ENCODE data around the gene SPIN4. TPM values are rescaled to one million over a fixed set of nuclear protein-coding genes. Genes with fewer than 3 reads are reported as not detected.

SPIN4 gene
- total RNA-seq, 2 donors from 2014 or later: 3.5 to 5.8 TPM

DNA sequence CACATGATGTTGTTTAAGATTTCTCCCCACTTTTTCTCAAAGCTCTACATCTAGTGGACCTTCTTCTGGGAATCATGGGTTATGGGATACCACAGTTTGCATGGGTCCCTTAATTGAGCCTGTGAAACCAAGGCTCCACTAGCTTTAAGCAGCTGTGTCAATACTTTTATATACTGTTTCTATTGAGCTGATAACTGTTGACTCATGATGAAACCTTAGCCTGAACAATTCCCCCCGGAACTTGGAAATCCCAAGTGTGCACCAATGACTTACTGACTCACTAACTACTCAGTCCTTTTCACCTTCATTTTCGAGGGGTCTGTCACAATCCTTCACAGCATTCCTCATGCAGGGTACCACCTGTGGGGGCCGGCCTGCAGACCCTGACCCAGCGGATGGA, 12.7 kb upstream of the SPIN4 start:
- DNase-seq (ENCODE audit: low spot score): no peak
- H3K27me3 ChIP-seq (replicated peaks; ENCODE audit: insufficient read depth): no peaks in the 10 kb centered on the region
- intact Hi-C loops (cut with DNase I): no loop called here
- TF ChIP-seq POLR2A (IDR thresholded peaks at IDR 0.05) (no peak), POLR2AphosphoS5 (IDR thresholded peaks at IDR 0.05) (no peak)
- TF ChIP-seq, protein P1, sequence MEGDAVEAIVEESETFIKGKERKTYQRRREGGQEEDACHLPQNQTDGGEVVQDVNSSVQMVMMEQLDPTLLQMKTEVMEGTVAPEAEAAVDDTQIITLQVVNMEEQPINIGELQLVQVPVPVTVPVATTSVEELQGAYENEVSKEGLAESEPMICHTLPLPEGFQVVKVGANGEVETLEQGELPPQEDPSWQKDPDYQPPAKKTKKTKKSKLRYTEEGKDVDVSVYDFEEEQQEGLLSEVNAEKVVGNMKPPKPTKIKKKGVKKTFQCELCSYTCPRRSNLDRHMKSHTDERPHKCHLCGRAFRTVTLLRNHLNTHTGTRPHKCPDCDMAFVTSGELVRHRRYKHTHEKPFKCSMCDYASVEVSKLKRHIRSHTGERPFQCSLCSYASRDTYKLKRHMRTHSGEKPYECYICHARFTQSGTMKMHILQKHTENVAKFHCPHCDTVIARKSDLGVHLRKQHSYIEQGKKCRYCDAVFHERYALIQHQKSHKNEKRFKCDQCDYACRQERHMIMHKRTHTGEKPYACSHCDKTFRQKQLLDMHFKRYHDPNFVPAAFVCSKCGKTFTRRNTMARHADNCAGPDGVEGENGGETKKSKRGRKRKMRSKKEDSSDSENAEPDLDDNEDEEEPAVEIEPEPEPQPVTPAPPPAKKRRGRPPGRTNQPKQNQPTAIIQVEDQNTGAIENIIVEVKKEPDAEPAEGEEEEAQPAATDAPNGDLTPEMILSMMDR (IDR thresholded peaks at IDR 0.05): no peak
- no peaks in the 10 kb centered on the region for H3K4me1 ChIP-seq (replicated peaks)
- no peak overlapping the region for H3K4me3 ChIP-seq
- WGBS: 98% methylated on average over 4 of the region's 4 CpGs
- H3K9me3 ChIP-seq: no peaks in the 10 kb centered on the region
- no peak overlapping the region for H3K27ac ChIP-seq
- H3K36me3 ChIP-seq: no peaks in the 10 kb centered on the region

DNA sequence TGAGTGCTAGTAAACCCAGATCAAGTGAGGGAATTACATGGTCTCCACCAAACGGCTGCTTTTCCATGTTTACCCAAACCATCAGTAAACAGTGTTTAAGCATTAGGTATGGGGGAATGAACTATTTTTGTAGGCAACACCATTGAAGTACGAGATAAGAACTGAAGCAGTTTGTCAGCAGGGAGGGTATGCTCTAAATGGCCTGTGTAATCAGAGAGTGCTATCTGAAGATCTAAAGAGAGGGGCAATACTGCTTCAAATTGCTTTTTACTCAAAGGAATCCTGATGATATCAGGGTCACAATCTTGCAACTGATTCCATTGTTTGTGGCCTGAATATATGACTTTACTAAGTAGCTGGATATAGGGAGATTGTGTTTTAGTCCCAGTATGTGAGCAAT, 10.4 kb upstream of the SPIN4 start:
- no peak for DNase-seq (ENCODE audit: low spot score)
- TF ChIP-seq POLR2A (IDR thresholded peaks at IDR 0.05) (no peak), POLR2AphosphoS5 (IDR thresholded peaks at IDR 0.05) (no peak)
- TF ChIP-seq, protein P1 (IDR thresholded peaks at IDR 0.05): no peak
- Histone ChIP-seq H3K4me1 (replicated peaks) (no peaks in the 10 kb centered on the region), H3K27ac (no peak overlapping the region), H3K27me3 (replicated peaks; ENCODE audit: insufficient read depth) (no peaks in the 10 kb centered on the region), H3K36me3 (no peaks in the 10 kb centered on the region), H3K9me3 (no peaks in the 10 kb centered on the region), H3K4me3 (no peak overlapping the region)
- WGBS: 42% methylated on average over 2 of the region's 2 CpGs
- intact Hi-C loops (cut with DNase I): no loop called here

DNA sequence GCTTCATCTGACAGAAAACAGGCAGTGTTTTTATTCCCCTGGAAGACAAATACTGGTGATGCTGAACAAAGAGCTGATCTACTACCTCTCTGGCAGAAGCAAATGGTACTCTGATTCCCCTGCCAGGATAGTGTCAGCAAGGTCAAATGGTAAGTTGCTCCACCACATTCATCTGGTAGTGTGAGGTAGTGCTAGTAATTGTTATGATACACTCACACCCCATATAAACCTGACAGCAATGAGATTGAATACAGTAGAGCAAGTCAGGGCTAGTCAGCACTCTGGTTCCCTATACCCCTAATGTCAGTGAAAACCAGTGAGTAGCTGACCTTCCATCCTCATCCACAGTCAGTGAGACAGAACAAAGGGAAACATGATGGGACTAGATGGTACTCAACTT, 3.4 kb upstream of the SPIN4 start:
- no peak overlapping the region for H3K27ac ChIP-seq
- no peaks in the 10 kb centered on the region for H3K9me3 ChIP-seq
- no peak overlapping the region for H3K4me3 ChIP-seq
- TF ChIP-seq, protein P1 (IDR thresholded peaks at IDR 0.05): no peak
- TF ChIP-seq POLR2A (IDR thresholded peaks at IDR 0.05) (no peak), POLR2AphosphoS5 (IDR thresholded peaks at IDR 0.05) (no peak)
- no peaks in the 10 kb centered on the region for H3K4me1 ChIP-seq (replicated peaks)
- no peak for DNase-seq (ENCODE audit: low spot score)
- H3K36me3 ChIP-seq: no peaks in the 10 kb centered on the region
- no peaks in the 10 kb centered on the region for H3K27me3 ChIP-seq (replicated peaks; ENCODE audit: insufficient read depth)
- intact Hi-C loops (cut with DNase I): loop anchor here (5.0 kb wide), 1 partner anchor 848 kb away; no protein-coding TSS in a partner anchor

DNA sequence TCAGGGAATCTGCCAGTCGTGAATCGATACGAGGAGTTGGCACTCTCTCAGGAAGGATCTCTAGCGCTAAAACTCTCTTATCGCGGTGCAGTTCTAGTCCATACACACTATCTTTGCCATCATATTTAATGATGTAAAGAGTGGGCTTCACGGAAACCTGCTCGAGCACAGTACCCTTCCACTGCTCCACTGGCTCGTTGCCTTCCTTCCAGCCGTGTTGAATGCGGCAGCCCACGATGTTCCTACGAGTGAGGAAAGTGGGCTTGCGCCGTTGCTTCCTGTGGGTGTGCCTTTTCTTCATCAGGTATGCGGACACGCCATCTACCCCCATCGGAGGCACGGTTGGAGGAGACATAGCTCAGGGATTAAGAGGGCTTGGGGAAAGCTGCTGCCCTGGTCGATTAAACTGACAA, 661 bp downstream of the SPIN4 start:
- TF ChIP-seq POLR2A (IDR thresholded peaks at IDR 0.05) (no peak), POLR2AphosphoS5 (IDR thresholded peaks at IDR 0.05) (no peak)
- TF ChIP-seq, protein P1 (IDR thresholded peaks at IDR 0.05): no peak
- Histone ChIP-seq H3K9me3 (no peaks in the 10 kb centered on the region), H3K36me3 (no peaks in the 10 kb centered on the region), H3K4me3 (peak overlapping the region; percentile 50 to 52), H3K4me1 (replicated peaks) (no peaks in the 10 kb centered on the region), H3K27me3 (replicated peaks; ENCODE audit: insufficient read depth) (no peaks in the 10 kb centered on the region), H3K27ac (peak overlapping the region; percentile 80)
- 0% methylated on average over 20 of the region's 20 CpGs for WGBS
- DNase-seq (ENCODE audit: low spot score): peak; percentile 8
- intact Hi-C loops (cut with DNase I): loop anchor here (5.0 kb wide), 1 partner anchor 852 kb away; no protein-coding TSS in a partner anchor

DNA sequence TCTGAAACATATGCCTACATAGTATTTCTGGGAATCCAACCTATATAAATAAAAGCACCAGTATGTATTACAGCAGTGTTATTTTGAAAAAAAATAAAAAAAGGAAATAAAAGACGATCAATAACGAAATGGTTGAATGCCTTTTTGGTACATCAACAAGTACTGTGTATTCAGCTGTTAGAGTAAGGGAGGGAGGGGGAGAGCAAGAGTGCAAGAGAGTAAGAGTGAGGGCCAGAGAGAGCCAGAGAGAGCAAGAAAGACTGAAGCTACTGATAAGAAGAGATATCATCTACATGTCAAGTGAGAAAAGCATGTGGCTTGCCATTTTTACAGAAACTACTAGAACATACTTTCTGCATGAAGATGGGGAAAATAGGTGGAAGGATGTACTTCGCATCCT, 1.8 kb downstream of the SPIN4 start:
- WGBS: 42% methylated on average over 3 of the region's 3 CpGs
- H3K27me3 ChIP-seq (replicated peaks; ENCODE audit: insufficient read depth): no peaks in the 10 kb centered on the region
- H3K9me3 ChIP-seq: no peaks in the 10 kb centered on the region
- no peak overlapping the region for H3K4me3 ChIP-seq
- no peak overlapping the region for H3K27ac ChIP-seq
- intact Hi-C loops (cut with DNase I): no loop called here
- H3K36me3 ChIP-seq: no peaks in the 10 kb centered on the region
- DNase-seq (ENCODE audit: low spot score): no peak
- TF ChIP-seq POLR2AphosphoS5 (IDR thresholded peaks at IDR 0.05) (no peak), POLR2A (IDR thresholded peaks at IDR 0.05) (no peak)
- TF ChIP-seq, protein P1 (IDR thresholded peaks at IDR 0.05): no peak
- no peaks in the 10 kb centered on the region for H3K4me1 ChIP-seq (replicated peaks)
